ENCODE results near the gene CARMIL3. TPM values are rescaled to one million over a fixed set of nuclear protein-coding genes. Genes with fewer than 3 reads are reported as not detected.

Gene CARMIL3
- total RNA-seq, 1 experiment from 2014 or later: not detected

GRCh38 chr14:24113801-24114531 is 62.2 kb downstream of the CARMIL3 start:
- peaks cover 18% of the 10 kb centered on the region for H3K79me2 ChIP-seq (ENCODE audit: low read length)
- no peaks in the 10 kb centered on the region for H4K20me1 ChIP-seq (ENCODE audit: low read length)
- no peak for TF ChIP-seq EZH2 (IDR thresholded peaks at IDR 0.05; ENCODE audit: low read length, unreplicated experiment)
- TF ChIP-seq EZH2phosphoT487 (IDR thresholded peaks at IDR 0.05; ENCODE audit: borderline replicate concordance, low read length): no peak
- no peak for TF ChIP-seq CTCF (conservative IDR thresholded peaks at IDR 0.05; ENCODE audit: low read depth, low read length)
- H3F3A ChIP-seq (ENCODE audit: low read length, unreplicated experiment): no peaks in the 10 kb centered on the region
- ATAC-seq (peak; percentile 42), DNase-seq (peak; percentile 86)
- intact Hi-C loops (cut with micrococcal nuclease): loop anchor here (1.0 kb wide), 3 partner anchors 27 to 47 kb away; partner anchors contain the start of genes EMC9, IRF9 and RNF31
- POLR2A ChIA-PET (ENCODE audit: unreplicated experiment): interaction anchor here (0.6 to 1.8 kb wide), 6 partner anchors 19 to 1018 kb away, joined by 3 to 17 read pairs (median 4); partner anchors contain the start of genes EMC9, PCK2, PSME2 and RNF31
- H3K27me3 ChIP-seq (ENCODE audit: low read length): no peaks in the 10 kb centered on the region
- H3K9ac ChIP-seq (ENCODE audit: low read length): peak overlapping the region; percentile 86
- peak overlapping the region; percentile 96 for H3K4me3 ChIP-seq (ENCODE audit: low read length)
- peak overlapping the region; percentile 95 for H2AFZ ChIP-seq (ENCODE audit: low read length)
- H3K9me3 ChIP-seq (ENCODE audit: low read length): no peaks in the 10 kb centered on the region
- H3K4me2 ChIP-seq (ENCODE audit: low read length): peak overlapping the region; percentile 95
- H3K27ac ChIP-seq (ENCODE audit: low read length): peak overlapping the region; percentile 90
- H3K4me1 ChIP-seq (ENCODE audit: insufficient read depth, low read length): peaks cover 20% of the 10 kb centered on the region
- H3K36me3 ChIP-seq (ENCODE audit: low read depth, low read length): peaks cover 11% of the 10 kb centered on the region; the same call in 1 of the 2 replicates
- BruUV-seq (replicated peaks): no TSS peak
- no peaks in the 10 kb centered on the region for H3K9me2 ChIP-seq (replicated peaks; ENCODE audit: low read length)
- CTCF ChIA-PET: interaction anchor here (0.9 to 1.6 kb wide), 4 partner anchors 22 to 194 kb away, joined by 4 to 7 read pairs (median 4); partner anchors contain the start of genes IRF9 and PSME1

DNA sequence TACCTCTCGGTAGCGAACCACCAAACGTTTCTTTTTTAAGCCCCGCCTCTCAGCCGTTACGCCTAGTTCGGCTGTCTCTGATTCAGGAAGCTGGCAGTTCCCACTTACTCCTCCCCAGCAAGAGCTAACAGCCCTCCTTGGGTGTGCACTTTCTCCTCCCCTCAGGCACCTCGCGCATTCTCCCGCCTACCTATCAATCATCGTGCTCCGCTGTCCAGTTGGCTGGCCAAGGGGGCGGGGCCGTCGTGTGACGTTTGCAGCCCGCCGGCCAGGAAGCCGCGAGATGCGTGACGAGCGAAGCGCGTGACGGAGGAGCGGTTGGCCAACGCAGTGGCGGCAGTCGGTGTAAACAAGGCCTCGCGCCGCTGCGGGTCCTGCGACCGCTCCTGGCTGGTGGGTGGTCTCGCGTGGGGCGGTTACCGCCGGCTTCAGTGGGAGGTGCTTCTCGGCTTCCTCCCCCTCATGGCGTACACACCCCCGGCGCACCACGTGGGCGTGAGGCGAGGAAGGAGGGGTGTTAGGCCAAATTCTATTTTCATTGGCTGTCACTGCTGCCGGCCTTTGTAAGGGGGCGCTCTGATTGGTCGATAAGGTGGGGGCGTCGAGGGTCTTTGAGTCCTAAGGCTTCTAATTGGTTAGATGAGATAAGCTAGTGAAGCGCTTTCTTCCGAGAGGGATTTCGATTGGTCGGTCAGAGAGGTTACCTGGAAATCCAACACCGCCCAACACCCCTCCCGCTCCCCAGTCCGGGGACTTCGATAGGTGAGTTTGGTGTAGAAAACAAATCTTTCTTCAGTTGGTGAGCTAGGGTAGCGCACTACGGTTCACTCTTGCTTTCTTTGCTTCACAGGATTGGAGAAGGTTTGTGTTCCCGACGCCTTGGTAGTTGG is 63.0 kb downstream of the CARMIL3 start, which contains the start of the genes DCAF11 and NRL:
Gene DCAF11, plus strand, starts transcription at position 246 of the 890 bp plus-strand sequence. CDS start 818 bp downstream, outside the sequence.
Gene NRL, minus strand, starts transcription at position 418 of the 890 bp plus-strand sequence. CDS start 32,101 bp downstream, outside the sequence.
- POLR2A ChIA-PET (ENCODE audit: unreplicated experiment): interaction anchor here (0.5 to 1.8 kb wide), 10 partner anchors 20 to 1019 kb away, joined by 3 to 26 read pairs (median 4); partner anchors contain the start of genes EMC9, PCK2, PSME1 and PSME2
- Histone ChIP-seq H3K9me2 (replicated peaks; ENCODE audit: low read length) (no peaks in the 10 kb centered on the region), H3F3A (ENCODE audit: low read length, unreplicated experiment) (no peaks in the 10 kb centered on the region), H3K4me2 (ENCODE audit: low read length) (peak within 1 kb of the TSS; percentile 95), H2AFZ (ENCODE audit: low read length) (peak within 1 kb of the TSS; percentile 95), H3K4me3 (ENCODE audit: low read length) (peak within 1 kb of the TSS; percentile 96), H3K4me1 (ENCODE audit: insufficient read depth, low read length) (peaks cover 18% of the 10 kb centered on the region), H3K27me3 (ENCODE audit: low read length) (no peaks in the 10 kb centered on the region), H3K9ac (ENCODE audit: low read length) (peak within 1 kb of the TSS; percentile 86), H3K79me2 (ENCODE audit: low read length) (peaks cover 18% of the 10 kb centered on the region), H3K9me3 (ENCODE audit: low read length) (no peaks in the 10 kb centered on the region), H3K27ac (ENCODE audit: low read length) (peak within 1 kb of the TSS; percentile 90), H4K20me1 (ENCODE audit: low read length) (no peaks in the 10 kb centered on the region), H3K36me3 (ENCODE audit: low read depth, low read length) (peaks cover 13% of the 10 kb centered on the region; the same call in 1 of the 2 replicates)
- peak; percentile 99 for DNase-seq
- CTCF ChIA-PET: interaction anchor here (0.6 to 1.6 kb wide), 7 partner anchors 21 to 194 kb away, joined by 3 to 7 read pairs (median 4); partner anchors contain the start of genes IRF9, PSME1 and TINF2
- ATAC-seq: peak; percentile 86
- TF ChIP-seq EZH2 (IDR thresholded peaks at IDR 0.05; ENCODE audit: low read length, unreplicated experiment) (no peak), EZH2phosphoT487 (IDR thresholded peaks at IDR 0.05; ENCODE audit: borderline replicate concordance, low read length) (no peak), CTCF (conservative IDR thresholded peaks at IDR 0.05; ENCODE audit: low read depth, low read length) (no peak)
- no TSS peak for BruUV-seq (replicated peaks)
- intact Hi-C loops (cut with micrococcal nuclease): loop anchor here (1.0 kb wide), 4 partner anchors 22 to 47 kb away; partner anchors contain the start of genes EMC9, IRF9, PSME1 and RNF31
